Calu3 (cell line): Measurements from ENCODE around the gene BICRAL. TPM values are rescaled to one million over a fixed set of nuclear protein-coding genes. Genes with fewer than 3 reads are reported as not detected.

Experiments used
- BruUV-seq: library from RNA; stranded (reverse); fragments of 400-500 nt; replicated peaks from 2 replicates; lab custom pipeline; 2021; lab: Mats Ljungman, UMichigan
- CTCF ChIA-PET: fragments of 300-600 bp; sonication (Branson Sonifier 250); formaldehyde crosslinking; loops from one replicate; lab custom pipeline; 2022; ENCODE audit warnings: antibody characterized with exemption; lab: Charles Lee
- DNase-seq: peaks from one replicate; pipeline ENCODE4 v3.0.0; 2022
- H3K27ac Mint-ChIP-seq: one replicate; pipeline ENCODE4 v1.8.0; 2022; ENCODE audit warnings: mixed read lengths; ENCODE audit not compliant: unreplicated experiment
- H3K27me3 Mint-ChIP-seq: one replicate; pipeline ENCODE4 v1.8.0; 2022; ENCODE audit warnings: mixed read lengths; ENCODE audit not compliant: unreplicated experiment
- H3K36me3 Mint-ChIP-seq: one replicate; pipeline ENCODE4 v1.8.0; 2022; ENCODE audit warnings: mild to moderate bottlenecking, moderate library complexity, mixed read lengths; ENCODE audit not compliant: insufficient read depth, unreplicated experiment
- H3K4me1 Mint-ChIP-seq: one replicate; pipeline ENCODE4 v1.8.0; 2022; ENCODE audit warnings: mild to moderate bottlenecking, low read depth, mixed read lengths; ENCODE audit not compliant: unreplicated experiment
- H3K4me3 Mint-ChIP-seq: one replicate; pipeline ENCODE4 v1.8.0; 2022; ENCODE audit warnings: mild to moderate bottlenecking, low read depth, moderate library complexity, mixed read lengths; ENCODE audit not compliant: unreplicated experiment
- H3K9me3 Mint-ChIP-seq: one replicate; pipeline ENCODE4 v1.8.0; 2022; ENCODE audit warnings: low read depth, mixed read lengths; ENCODE audit not compliant: unreplicated experiment
- CTCF ChIP-seq: fragments of 200-600 bp; IDR thresholded peaks from one replicate; pipeline ENCODE4 v1.8.0; 2022; ENCODE audit warnings: antibody characterized with exemption; ENCODE audit not compliant: unreplicated experiment
- intact Hi-C: fragments of 100-400 bp; cut with micrococcal nuclease; formaldehyde crosslinking; loops from one replicate; pipeline ENCODE4 v1.10.0; 2022; ENCODE audit not compliant: unreplicated experiment
- total RNA-seq: library from RNA; stranded (reverse); gene quantifications from 2 replicates; pipeline ENCODE4 v1.2.3, GENCODE V29; 2022

The BICRAL gene
- total RNA-seq, 1 experiment from 2014 or later, result 19.2 TPM

- intact Hi-C loops, result loop anchor here (5.0 kb wide), 1 partner anchor 425 kb away; no protein-coding TSS in a partner anchor
- BruUV-seq, result no TSS peak
- Mint-ChIP-seq H3K27ac (no peak overlapping the region), H3K9me3 (no peaks in the 10 kb centered on the region), H3K36me3 (no peaks in the 10 kb centered on the region), H3K4me3 (no peak overlapping the region), H3K4me1 (peaks cover 5% of the 10 kb centered on the region), H3K27me3 (peaks cover 31% of the 10 kb centered on the region)
- TF ChIP-seq CTCF, result no peak
- DNase-seq, result no peak
- CTCF ChIA-PET, result interaction anchor here (0.6 kb wide), 1 partner anchor 262 kb away, joined by 5 read pairs; no protein-coding TSS in a partner anchor
Observed at GRCh38 chr6:42907336-42907735, 125.5 kb downstream of the BICRAL start.

DNA sequence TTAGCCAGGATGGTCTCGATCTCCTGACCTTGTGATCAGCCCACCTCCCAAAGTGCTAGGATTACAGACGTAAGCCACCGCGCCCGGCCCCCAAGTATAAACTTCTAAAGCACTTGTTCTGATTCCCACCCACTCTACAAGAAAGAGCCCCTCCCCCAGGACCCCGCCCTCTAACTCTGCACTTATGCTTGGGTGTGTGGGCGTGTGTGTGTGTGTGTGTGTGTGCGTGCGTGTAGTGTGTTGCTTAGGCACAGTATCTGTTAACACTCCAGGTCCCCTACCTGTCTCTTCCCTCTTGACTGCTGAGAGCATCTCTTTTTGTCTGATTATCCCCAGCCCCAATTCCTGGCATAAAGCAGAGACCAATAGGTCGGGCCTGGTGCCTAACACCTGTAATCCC, 128.0 kb downstream of the BICRAL start:
- no peak for TF ChIP-seq CTCF
- no peak overlapping the region for H3K4me3 Mint-ChIP-seq
- CTCF ChIA-PET, result no interaction called here
- H3K4me1 Mint-ChIP-seq, result no peaks in the 10 kb centered on the region
- no peak for DNase-seq
- no peaks in the 10 kb centered on the region for H3K36me3 Mint-ChIP-seq
- no peaks in the 10 kb centered on the region for H3K9me3 Mint-ChIP-seq
- no TSS peak for BruUV-seq
- peaks cover 31% of the 10 kb centered on the region for H3K27me3 Mint-ChIP-seq
- no peak overlapping the region for H3K27ac Mint-ChIP-seq
- intact Hi-C loops, result loop anchor here (5.0 kb wide), 1 partner anchor 422 kb away; no protein-coding TSS in a partner anchor

DNA sequence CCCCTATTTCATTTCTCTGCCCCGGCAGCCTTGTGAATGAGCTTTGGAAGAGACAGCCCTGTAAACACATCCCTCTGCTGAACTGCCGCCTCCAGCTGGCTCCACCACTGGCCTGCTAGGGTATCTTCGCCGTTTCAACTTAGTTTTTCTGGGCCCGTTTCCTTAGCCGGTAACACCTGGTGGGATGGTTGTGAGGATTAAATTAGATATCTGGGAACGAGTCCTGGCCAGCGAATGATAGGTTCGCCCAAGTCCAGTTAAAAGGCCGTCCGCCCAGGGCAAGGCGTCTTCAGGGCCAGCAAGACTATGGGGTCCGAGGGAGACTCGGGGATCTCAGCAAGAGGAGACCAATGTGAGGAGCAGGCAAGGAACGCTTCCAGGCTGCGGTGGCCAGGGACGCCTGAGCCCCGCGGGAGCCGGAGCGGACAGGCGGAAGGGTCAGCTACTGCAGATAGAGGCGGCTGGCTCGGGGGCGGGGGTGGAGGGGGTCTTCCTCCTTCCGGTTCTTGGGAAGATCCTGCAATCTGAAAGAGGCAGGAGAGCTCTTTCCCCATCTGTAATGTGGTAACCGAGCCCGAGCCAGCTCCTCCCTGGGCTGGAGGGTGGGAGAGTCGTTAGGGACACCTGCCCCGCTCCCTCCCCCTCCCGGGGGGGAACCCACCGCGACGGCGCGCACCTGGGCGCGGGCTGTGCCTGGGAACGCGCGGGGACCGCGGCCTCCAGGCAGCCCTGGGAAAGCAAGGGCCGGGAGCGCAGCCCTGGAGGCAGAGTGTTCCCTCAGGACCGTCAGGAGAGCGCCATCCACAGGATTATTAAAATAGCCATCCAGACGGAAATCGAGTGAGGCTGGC, 129.5 kb downstream of the BICRAL start:
- DNase-seq, result no peak
- no TSS peak for BruUV-seq
- no peak for TF ChIP-seq CTCF
- intact Hi-C loops, result no loop called here
- Mint-ChIP-seq H3K4me3 (no peak overlapping the region), H3K9me3 (no peaks in the 10 kb centered on the region), H3K4me1 (no peaks in the 10 kb centered on the region), H3K36me3 (no peaks in the 10 kb centered on the region), H3K27me3 (peaks cover 32% of the 10 kb centered on the region), H3K27ac (no peak overlapping the region)
- CTCF ChIA-PET, result interaction anchor here (0.6 to 0.7 kb wide), 3 partner anchors 77 to 1197 kb away, joined by 3 to 4 read pairs (median 3); no protein-coding TSS in a partner anchor

- Mint-ChIP-seq H3K27me3 (peaks cover 13% of the 10 kb centered on the region), H3K4me1 (no peaks in the 10 kb centered on the region), H3K27ac (no peak overlapping the region), H3K36me3 (no peaks in the 10 kb centered on the region), H3K9me3 (no peaks in the 10 kb centered on the region), H3K4me3 (no peak overlapping the region)
- intact Hi-C loops, result no loop called here
- no peak for TF ChIP-seq CTCF
- CTCF ChIA-PET, result interaction anchor here (0.7 to 1.0 kb wide), 4 partner anchors 15 to 707 kb away, joined by 3 to 4 read pairs (median 4); partner anchors contain the start of gene CNPY3
- no peak for DNase-seq
- BruUV-seq, result no TSS peak
Observed at GRCh38 chr6:42914546-42914945, 132.7 kb downstream of the BICRAL start.
